HepG2 (cell line): ENCODE results near the gene SPATA13. TPM values are rescaled to one million over a fixed set of nuclear protein-coding genes. Genes with fewer than 3 reads are reported as not detected.

Experiments used
- ATAC-seq: fragments of 200-7000 bp; cut with Tn5 transposase; 3 replicates; pipeline ENCODE4 v1.9.1; 2020; ENCODE audit warnings: mild to moderate bottlenecking, moderate library complexity
- BruUV-seq: library from RNA; stranded (reverse); fragments of 400-500 nt; replicated peaks from 2 replicates; lab custom pipeline; 2021; lab: Mats Ljungman, UMichigan
- CTCF ChIA-PET: fragments of 300-600 bp; formaldehyde crosslinking; extraction: SDS; loops from one replicate; lab custom pipeline; 2021; ENCODE audit warnings: low total read pairs, inconsistent platforms, low intra/inter-chr PET ratio; lab: Yijun Ruan, JAX
- POLR2A ChIA-PET: fragments of 350-600 bp; sonication (Branson Sonifier 250); formaldehyde crosslinking; loops from one replicate; lab custom pipeline; 2020; ENCODE audit warnings: antibody characterized with exemption, inconsistent platforms; lab: Yijun Ruan, JAX
- DNase-seq: peaks from one replicate; pipeline ENCODE4 v3.0.0-alpha.2; 2015; ENCODE audit warnings: low spot score
- FAIRE-seq: peaks from 3 replicates; lab custom pipeline; 2011; peaks lifted over from hg19 to GRCh38; lab: Jason Lieb, UNC
- H2AFZ ChIP-seq: one replicate; pipeline ENCODE4 v1.6.1; 2011; ENCODE audit warnings: low read length, inconsistent platforms
- H3K27ac ChIP-seq: fragments of 300-600 bp; 3 replicates; pipeline ENCODE4 v1.8.0; 2011; ENCODE audit warnings: mixed run types, mild to moderate bottlenecking, mixed read lengths, low read length, inconsistent platforms; ENCODE audit not compliant: insufficient read depth; ENCODE audit errors: extremely low read length
- H3K27me3 ChIP-seq, 2 experiments: fragments of 200-600 bp in 1 of 2; 2 replicates in 1 of 2; 3 replicates in 1 of 2; pipeline versions ENCODE4 v1.6.0 to v1.8.0; 2011; ENCODE audit warnings: low read length in 2 of 2, mild to moderate bottlenecking in 2 of 2, moderate library complexity in 2 of 2, inconsistent platforms in 1 of 2; ENCODE audit not compliant: insufficient read depth in 2 of 2, control insufficient read depth in 1 of 2
- H3K36me3 ChIP-seq, 2 experiments: fragments of 200-600 bp in 1 of 2; replicated peaks in 1 of 2; 2 replicates in 1 of 2; 3 replicates in 1 of 2; pipeline versions ENCODE4 v1.5.1 to v1.8.0; 2011; ENCODE audit warnings: low read length in 2 of 2, inconsistent platforms in 1 of 2; ENCODE audit not compliant: insufficient read depth in 2 of 2, control insufficient read depth in 1 of 2
- H3K4me1 ChIP-seq: 2 replicates; pipeline ENCODE4 v1.5.1; 2012; ENCODE audit warnings: low read length, inconsistent platforms; ENCODE audit not compliant: insufficient read depth
- H3K4me2 ChIP-seq: 2 replicates; pipeline ENCODE4 v1.6.0; 2011; ENCODE audit warnings: low read depth, low read length, inconsistent platforms
- H3K4me3 ChIP-seq, 3 experiments: fragments of 200-600 bp in 1 of 3; sonication (generic), shearing (Covaris generic) in 1 of 3; replicated peaks in 1 of 3; 2 replicates each; pipeline ENCODE4 v1.5.1; 2011 to 2016; ENCODE audit warnings: low read length in 3 of 3, inconsistent platforms in 2 of 3, low read depth in 2 of 3, mild to moderate bottlenecking in 2 of 3, control low read depth in 1 of 3, mixed read lengths in 1 of 3; ENCODE audit not compliant: insufficient read depth in 1 of 3
- H3K79me2 ChIP-seq: one replicate; pipeline ENCODE4 v1.6.1; 2011; ENCODE audit warnings: low read length, inconsistent platforms; ENCODE audit not compliant: insufficient read depth
- H3K9ac ChIP-seq: 2 replicates; pipeline ENCODE4 v1.6.0; 2011; ENCODE audit warnings: mild to moderate bottlenecking, low read depth, low read length, inconsistent platforms; ENCODE audit not compliant: insufficient read depth
- H3K9me3 ChIP-seq: 2 replicates; pipeline ENCODE4 v1.5.1; 2012; ENCODE audit warnings: mild to moderate bottlenecking, low read length
- H4K20me1 ChIP-seq: 2 replicates; pipeline ENCODE4 v1.6.0; 2011; ENCODE audit warnings: inconsistent platforms, mild to moderate bottlenecking, low read length, moderate library complexity; ENCODE audit not compliant: insufficient read depth
- ATF5 ChIP-seq: sonication (generic); formaldehyde crosslinking; IDR thresholded peaks from 2 replicates; pipeline ENCODE4 v1.4.0; 2020; ENCODE audit warnings: mild to moderate bottlenecking, low read depth, missing genetic modification reagents
- CTCF ChIP-seq: sonication (generic); formaldehyde crosslinking; IDR thresholded peaks from 2 replicates; pipeline ENCODE4 v1.5.0; 2020; ENCODE audit warnings: mild to moderate bottlenecking, missing genetic modification reagents, moderate library complexity
- NR0B2 ChIP-seq: sonication (generic); formaldehyde crosslinking; IDR thresholded peaks from 2 replicates; pipeline ENCODE4 v1.4.0; 2020; ENCODE audit warnings: mild to moderate bottlenecking, missing genetic modification reagents
- RAD21 ChIP-seq: fragments of 450-650 bp; formaldehyde crosslinking; IDR thresholded peaks from 2 replicates; pipeline ENCODE4 v1.5.0; 2020; ENCODE audit warnings: mild to moderate bottlenecking
- SMC3 ChIP-seq: IDR thresholded peaks from 2 replicates; pipeline ENCODE4 v1.6.1; 2011; ENCODE audit warnings: low read length, improper control_type of control experiment
- STAG1 ChIP-seq: sonication (generic); formaldehyde crosslinking; IDR thresholded peaks from 2 replicates; pipeline ENCODE4 v1.4.0; 2020; ENCODE audit warnings: missing genetic modification reagents
- ZFP90 ChIP-seq: sonication (generic); formaldehyde crosslinking; IDR thresholded peaks from 2 replicates; pipeline ENCODE4 v1.8.0; 2022; ENCODE audit warnings: missing genetic modification reagents, mild to moderate bottlenecking, inconsistent platforms, borderline replicate concordance
- ZFP91 ChIP-seq: sonication (generic); formaldehyde crosslinking; IDR thresholded peaks from 2 replicates; pipeline ENCODE4 v1.9.0; 2022; ENCODE audit warnings: missing genetic modification reagents, mild to moderate bottlenecking, borderline replicate concordance
- ZKSCAN5 ChIP-seq: sonication (generic); formaldehyde crosslinking; IDR thresholded peaks from 2 replicates; pipeline ENCODE4 v1.5.1; 2020; ENCODE audit warnings: mild to moderate bottlenecking, missing genetic modification reagents
- ZNF331 ChIP-seq: sonication (generic); formaldehyde crosslinking; IDR thresholded peaks from 2 replicates; pipeline ENCODE4 v1.4.0; 2020; ENCODE audit warnings: missing genetic modification reagents
- ZNF501 ChIP-seq: sonication (generic); formaldehyde crosslinking; IDR thresholded peaks from 2 replicates; pipeline ENCODE4 v1.5.1; 2020; ENCODE audit warnings: mild to moderate bottlenecking, moderate library complexity, missing genetic modification reagents
- WGBS: methylation state at CpG from one replicate; pipeline ENCODE4 v1.1.6; 2017; ENCODE audit warnings: low lambda C conversion rate; 5-methylcytosine and 5-hydroxymethylcytosine counted together
- in situ Hi-C: cut with HindIII; loops from 2 replicates; pipeline ENCODE4 v1.10.0; 2017; ENCODE audit warnings: low pct_unique_long_range_greater_than_20kb; ENCODE audit not compliant: extremely low pct_ligation_motif_present
- intact Hi-C: fragments of 100-400 bp; cut with micrococcal nuclease; formaldehyde crosslinking; loops from one replicate; pipeline ENCODE4 v1.10.0; 2022; ENCODE audit not compliant: unreplicated experiment
- polyA plus RNA-seq, 8 experiments: library from polyadenylated mRNA; depleted of rRNA in 3 of 8; stranded (reverse) in 7 of 8; unstranded in 1 of 8; fragments of >200 nt; fragmentation: Illumina TruSeq in 4 of 8; extraction: Trizol in 4 of 8; gene quantifications; 2 replicates each; pipeline versions ENCODE4 v1.2.1 to v1.2.3, GENCODE V29; 2011 to 2016; ENCODE audit warnings: low read depth in 4 of 8, missing spikeins in 1 of 8, mixed read lengths in 1 of 8; ENCODE audit not compliant: insufficient read depth in 1 of 8
- total RNA-seq, 5 experiments: library from RNA; depleted of rRNA; stranded (reverse); fragments of >200 nt; fragmentation: Illumina TruSeq; extraction: Trizol; gene quantifications; 2 replicates each; pipeline ENCODE4 v1.2.3, GENCODE V29; 2016; ENCODE audit warnings: low read depth in 1 of 5

Gene SPATA13
- total and polyA plus RNA-seq, 2 of the 13 experiments (the other 11 are each of a cell fraction or from before 2014, with no cell fraction given), result 11.3 to 14.2 TPM

- H3K27ac ChIP-seq, result no peak overlapping the region
Measured at GRCh38 chr13:24228852-24229458, 68.4 kb downstream of the SPATA13 start.

More at GRCh38 chr13:24228852-24229458, 68.4 kb downstream of the SPATA13 start:
- H3K79me2 ChIP-seq, result no peaks in the 10 kb centered on the region
- ATAC-seq (peak; percentile 69), DNase-seq (peak; percentile 65), FAIRE-seq (peak; percentile 80)
- no peak overlapping the region for H3K9ac ChIP-seq
- ChIA-PET CTCF (interaction anchor here (1.3 to 2.5 kb wide), 3 partner anchors 9 to 208 kb away, joined by 6 to 25 read pairs (median 10); no protein-coding TSS in a partner anchor), POLR2A (no interaction called here)
- H4K20me1 ChIP-seq, result peaks cover 5% of the 10 kb centered on the region; the same call in 1 of the 2 replicates
- H2AFZ ChIP-seq, result no peak overlapping the region
- in situ Hi-C loops (loop anchor here (10.0 kb wide), 1 partner anchor 174 kb away; no protein-coding TSS in a partner anchor), intact Hi-C loops (loop anchor here (1.0 to 2.0 kb wide), 2 partner anchors 176 to 209 kb away; no protein-coding TSS in a partner anchor)
- H3K4me3 ChIP-seq, result no peak overlapping the region
- no TSS peak for BruUV-seq
- H3K4me1 ChIP-seq, result peaks cover 11% of the 10 kb centered on the region
- WGBS, result 57% methylated on average over 4 of the region's 4 CpGs
- H3K27me3 ChIP-seq, result no peaks in the 10 kb centered on the region
- no peaks in the 10 kb centered on the region for H3K9me3 ChIP-seq
- TF ChIP-seq NR0B2 (CRISPR knock-in tag) (no peak), RAD21 (CRISPR knock-in tag) (peak; percentile 62), SMC3 (peak; percentile 71), ZNF501 (CRISPR knock-in tag) (no peak), ZFP90 (CRISPR knock-in tag) (no peak), ZKSCAN5 (no peak), STAG1 (CRISPR knock-in tag) (peak; percentile 86), CTCF (CRISPR knock-in tag) (peak; percentile 80), ZFP91 (CRISPR knock-in tag) (peak; percentile 38; the same call in 1 of the 2 replicates), ATF5 (no peak), ZNF331 (CRISPR knock-in tag) (no peak)
- peaks cover 7 to 10% of the 10 kb centered on the region in 2 experiments; a peak in 3 of 5 replicates for H3K36me3 ChIP-seq
- no peak overlapping the region for H3K4me2 ChIP-seq
